Activated CD8-positive, alpha-beta T cell treated with anti-CD3 and anti-CD28 coated beads for 36 hours (primary cell): ENCODE measurements around the gene USP4. TPM values are rescaled to one million over a fixed set of nuclear protein-coding genes. Genes with fewer than 3 reads are reported as not detected.

Experiments
- ATAC-seq: fragments of 200-7000 bp; cut with Tn5 transposase; one replicate; pipeline ENCODE4 v1.10.0; 2021; ENCODE audit warnings: mild to moderate bottlenecking, moderate library complexity
- CTCF ChIA-PET: fragments of 350-600 bp; sonication (Branson Sonifier 250); formaldehyde crosslinking; loops from one replicate; lab custom pipeline; 2021; ENCODE audit warnings: antibody characterized with exemption; lab: Charles Lee
- POLR2A ChIA-PET: fragments of 350-600 bp; sonication (Branson Sonifier 250); formaldehyde crosslinking; loops from one replicate; lab custom pipeline; 2021; ENCODE audit warnings: antibody characterized with exemption; lab: Charles Lee
- DNase-seq: peaks from one replicate; pipeline ENCODE4 v3.0.0-alpha.2; 2020
- H3K27ac Mint-ChIP-seq: one replicate; pipeline ENCODE4 v1.8.0; 2021; ENCODE audit warnings: mild to moderate bottlenecking, mixed read lengths
- H3K27me3 Mint-ChIP-seq: one replicate; pipeline ENCODE4 v1.8.0; 2021; ENCODE audit warnings: mixed read lengths
- H3K36me3 Mint-ChIP-seq: one replicate; pipeline ENCODE4 v1.8.0; 2021; ENCODE audit warnings: low read depth, mixed read lengths
- H3K4me1 Mint-ChIP-seq: one replicate; pipeline ENCODE4 v1.8.0; 2021; ENCODE audit warnings: low read depth, mixed read lengths
- H3K4me3 Mint-ChIP-seq: one replicate; pipeline ENCODE4 v1.8.0; 2021; ENCODE audit warnings: mild to moderate bottlenecking, moderate library complexity, mixed read lengths
- H3K9me3 Mint-ChIP-seq: one replicate; pipeline ENCODE4 v1.8.0; 2021; ENCODE audit warnings: mixed read lengths
- intact Hi-C: fragments of 100-400 bp; cut with micrococcal nuclease; formaldehyde crosslinking; loops from one replicate; pipeline ENCODE4 v1.10.0; 2022
- total RNA-seq, 2 experiments: library from RNA; stranded (reverse); gene quantifications; one replicate each; pipeline ENCODE4 v1.2.3, GENCODE V29; 2021
- TF ChIP-seq, protein P1 (sequence below): fragments of 200-600 bp; IDR thresholded peaks from one replicate; pipeline ENCODE4 v1.8.0; 2022; ENCODE audit warnings: antibody characterized with exemption, mild to moderate bottlenecking

Gene USP4
- total RNA-seq, 2 experiments from 2014 or later, result 62.4 to 67.8 TPM

DNA sequence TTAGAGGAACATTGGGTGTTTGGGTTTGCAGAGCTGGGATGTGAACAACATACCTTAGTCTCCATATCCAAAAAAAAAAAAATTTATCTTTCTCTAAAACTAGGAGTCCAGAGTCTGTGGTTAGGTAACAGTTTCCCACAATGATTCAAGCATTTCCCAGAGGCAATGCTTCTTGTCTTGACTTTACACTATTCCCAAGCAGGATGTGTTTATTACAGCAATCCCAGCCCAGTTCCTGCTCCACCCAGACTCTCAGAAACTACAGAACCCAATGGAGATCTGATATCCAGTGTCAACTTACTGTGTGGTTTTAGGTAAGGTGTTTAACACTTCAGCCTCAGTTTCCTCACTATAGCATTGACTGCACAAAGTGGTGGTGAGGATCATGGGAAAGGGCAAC is 60.5 kb downstream of the USP4 start:
- DNase-seq (no peak), ATAC-seq (no peak)
- intact Hi-C loops, result no loop called here
- Mint-ChIP-seq H3K27me3 (no peaks in the 10 kb centered on the region), H3K4me3 (no peak overlapping the region), H3K36me3 (peaks cover 50% of the 10 kb centered on the region), H3K4me1 (peaks cover 25% of the 10 kb centered on the region), H3K27ac (peak overlapping the region; percentile 89), H3K9me3 (no peaks in the 10 kb centered on the region)
- TF ChIP-seq, protein P1, sequence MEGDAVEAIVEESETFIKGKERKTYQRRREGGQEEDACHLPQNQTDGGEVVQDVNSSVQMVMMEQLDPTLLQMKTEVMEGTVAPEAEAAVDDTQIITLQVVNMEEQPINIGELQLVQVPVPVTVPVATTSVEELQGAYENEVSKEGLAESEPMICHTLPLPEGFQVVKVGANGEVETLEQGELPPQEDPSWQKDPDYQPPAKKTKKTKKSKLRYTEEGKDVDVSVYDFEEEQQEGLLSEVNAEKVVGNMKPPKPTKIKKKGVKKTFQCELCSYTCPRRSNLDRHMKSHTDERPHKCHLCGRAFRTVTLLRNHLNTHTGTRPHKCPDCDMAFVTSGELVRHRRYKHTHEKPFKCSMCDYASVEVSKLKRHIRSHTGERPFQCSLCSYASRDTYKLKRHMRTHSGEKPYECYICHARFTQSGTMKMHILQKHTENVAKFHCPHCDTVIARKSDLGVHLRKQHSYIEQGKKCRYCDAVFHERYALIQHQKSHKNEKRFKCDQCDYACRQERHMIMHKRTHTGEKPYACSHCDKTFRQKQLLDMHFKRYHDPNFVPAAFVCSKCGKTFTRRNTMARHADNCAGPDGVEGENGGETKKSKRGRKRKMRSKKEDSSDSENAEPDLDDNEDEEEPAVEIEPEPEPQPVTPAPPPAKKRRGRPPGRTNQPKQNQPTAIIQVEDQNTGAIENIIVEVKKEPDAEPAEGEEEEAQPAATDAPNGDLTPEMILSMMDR, result no peak
- ChIA-PET POLR2A (interaction anchor here (1.4 to 1.6 kb wide), 2 partner anchors 60 to 108 kb away, joined by 3 to 4 read pairs; partner anchors contain the start of genes KLHDC8B and USP4), CTCF (interaction anchor here (2.4 kb wide), 1 partner anchor 109 kb away, joined by 12 read pairs; the partner anchor contains the start of gene KLHDC8B)

DNA sequence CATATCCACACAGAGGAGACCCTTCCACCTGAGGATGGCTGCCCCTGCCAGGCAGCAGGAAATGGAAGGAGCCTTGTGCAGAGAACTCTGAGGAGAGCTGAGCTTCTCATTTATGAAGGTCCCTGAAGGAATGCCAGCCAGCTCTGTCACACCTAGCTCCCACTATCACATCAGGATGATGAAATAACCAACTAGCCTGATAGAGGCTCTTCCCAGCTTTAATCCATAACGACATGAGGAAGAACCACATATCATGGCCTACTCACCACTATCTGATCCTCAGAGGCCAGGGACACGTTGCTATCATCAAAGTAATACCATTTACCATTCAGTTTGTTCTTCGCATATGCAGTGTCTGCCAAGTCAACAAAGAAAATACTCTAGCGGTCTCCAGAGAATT is 61.3 kb downstream of the USP4 start:
- intact Hi-C loops, result no loop called here
- no peaks in the 10 kb centered on the region for H3K9me3 Mint-ChIP-seq
- H3K27me3 Mint-ChIP-seq, result no peaks in the 10 kb centered on the region
- peaks cover 42% of the 10 kb centered on the region for H3K36me3 Mint-ChIP-seq
- ChIA-PET POLR2A (interaction anchor here (1.4 to 1.6 kb wide), 2 partner anchors 61 to 107 kb away, joined by 3 to 4 read pairs; partner anchors contain the start of genes KLHDC8B and USP4), CTCF (interaction anchor here (0.6 to 2.4 kb wide), 6 partner anchors 18 to 291 kb away, joined by 3 to 12 read pairs (median 4); partner anchors contain the start of genes KLHDC8B and USP4)
- ATAC-seq (no peak), DNase-seq (no peak)
- H3K4me3 Mint-ChIP-seq, result no peak overlapping the region
- TF ChIP-seq, protein P1, result no peak
- H3K27ac Mint-ChIP-seq, result peak overlapping the region; percentile 89
- peaks cover 30% of the 10 kb centered on the region for H3K4me1 Mint-ChIP-seq

DNA sequence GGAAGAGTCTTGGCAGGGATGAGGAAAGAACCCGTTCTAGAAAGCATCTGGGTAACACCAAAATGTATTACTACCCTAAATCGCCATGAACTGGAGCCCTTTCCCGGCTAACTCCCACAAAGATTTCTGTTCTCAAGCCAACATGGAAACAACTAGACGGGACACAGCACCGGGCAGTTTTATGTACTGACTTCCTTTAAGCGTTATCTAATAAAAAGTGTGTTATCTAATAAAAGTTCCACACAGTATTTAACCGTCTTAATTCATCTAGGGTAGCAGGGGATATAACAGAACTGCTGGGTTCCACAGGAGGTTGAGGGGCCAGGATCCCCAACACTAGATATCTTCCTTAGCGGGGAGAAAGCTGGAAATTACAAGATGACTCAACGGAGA is 62.5 kb downstream of the USP4 start:
- Mint-ChIP-seq H3K9me3 (no peaks in the 10 kb centered on the region), H3K4me1 (peaks cover 30% of the 10 kb centered on the region), H3K4me3 (peak overlapping the region; percentile 78), H3K27me3 (no peaks in the 10 kb centered on the region), H3K27ac (peak overlapping the region; percentile 89), H3K36me3 (peaks cover 40% of the 10 kb centered on the region)
- intact Hi-C loops, result no loop called here
- ChIA-PET POLR2A (interaction anchor here (0.6 to 1.4 kb wide), 2 partner anchors 55 to 63 kb away, joined by 3 read pairs; partner anchors contain the start of gene USP4), CTCF (interaction anchor here (1.0 to 2.4 kb wide), 3 partner anchors 52 to 107 kb away, joined by 3 to 12 read pairs (median 4); partner anchors contain the start of genes KLHDC8B and USP4)
- no peak for ATAC-seq
- TF ChIP-seq, protein P1, result no peak
- no peak for DNase-seq

DNA sequence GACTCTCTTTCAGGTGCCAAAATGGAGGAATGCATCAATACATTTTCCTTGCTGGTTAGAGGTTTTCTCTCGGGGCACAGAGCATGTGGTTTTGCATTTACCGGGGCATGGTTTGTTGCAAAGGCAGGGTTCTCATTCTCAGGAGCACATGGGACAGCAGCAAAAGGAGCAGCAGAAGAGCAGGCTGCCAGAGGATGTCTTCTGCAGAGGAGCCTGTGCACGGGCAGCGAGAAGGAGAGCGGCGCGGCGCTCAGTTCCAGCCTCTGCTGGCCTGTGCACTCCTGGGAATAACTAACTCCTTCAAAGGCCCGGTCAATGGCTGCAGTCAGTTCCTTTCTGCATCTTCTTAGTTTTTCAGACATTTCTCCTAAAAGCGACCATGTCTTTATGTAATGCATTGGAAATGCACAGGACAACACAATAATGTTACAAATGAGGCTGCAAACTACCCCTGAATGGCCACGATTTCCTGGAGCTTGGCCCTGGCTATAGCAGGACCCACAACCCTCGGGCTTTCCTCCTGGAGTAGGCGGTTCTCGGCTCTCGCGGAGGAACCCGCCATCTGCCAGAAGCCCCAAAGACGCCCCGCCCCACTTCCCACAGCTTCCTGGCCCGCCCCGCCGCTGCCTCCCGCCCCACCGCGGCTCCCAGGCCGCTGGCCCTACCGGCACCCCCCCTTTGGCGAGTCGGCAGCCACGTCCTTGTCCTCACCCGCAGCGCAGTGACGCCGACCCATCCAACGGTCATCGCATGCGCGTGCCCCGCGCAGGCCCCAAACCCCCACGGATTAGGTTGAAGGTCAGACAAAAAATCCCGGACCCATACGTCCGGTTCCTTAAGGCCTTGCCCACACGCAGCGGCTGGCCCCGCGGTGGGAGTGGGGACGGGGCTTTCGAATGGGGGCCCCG is 63.1 kb downstream of the USP4 start, which contains the start of gene C3orf62:
TSS of gene C3orf62 (minus strand) at position 758 of the 908 bp plus-strand sequence. CDS start at position 398, 360 bp downstream.
- ATAC-seq, result peak; percentile 88
- no peaks in the 10 kb centered on the region for H3K27me3 Mint-ChIP-seq
- ChIA-PET POLR2A (interaction anchor here (1.4 kb wide), 1 partner anchor 63 kb away, joined by 3 read pairs; the partner anchor contains the start of gene USP4), CTCF (no interaction called here)
- H3K27ac Mint-ChIP-seq, result peak within 1 kb of the TSS; percentile 89
- peak within 1 kb of the TSS; percentile 78 for H3K4me3 Mint-ChIP-seq
- intact Hi-C loops, result no loop called here
- TF ChIP-seq, protein P1, result no peak
- peaks cover 37% of the 10 kb centered on the region for H3K36me3 Mint-ChIP-seq
- DNase-seq, result peak; percentile 86
- H3K9me3 Mint-ChIP-seq, result no peaks in the 10 kb centered on the region
- peaks cover 30% of the 10 kb centered on the region for H3K4me1 Mint-ChIP-seq
